SK-MEL-5 (cell line): Measurements from ENCODE around the gene STAT5B. TPM values are rescaled to one million over a fixed set of nuclear protein-coding genes. Genes with fewer than 3 reads are reported as not detected.
A peak's percentile ranks its signal among the peaks of the same experiment; 100 is the strongest.
"Not testable (repeated sequence)": the region's sequence is repeated elsewhere in the genome, so short reads cannot be mapped to it uniquely, and the experiment has no call there.

ENCODE experiments used
- DNase-seq: peaks from one replicate; pipeline ENCODE4 v3.0.0-alpha.2; 2016; ENCODE audit warnings: low read depth, low spot score
- in situ Hi-C: cut with HindIII; loops from 2 replicates; pipeline ENCODE4 v1.10.0; 2016; ENCODE audit warnings: low sequenced_read_pairs, high pct_unique_total_duplicates, low pct_unique_long_range_greater_than_20kb
- total RNA-seq: library from RNA; depleted of rRNA; stranded (reverse); fragments of >200 nt; shearing (Covaris generic); gene quantifications from 2 replicates; pipeline ENCODE4 v1.2.3, GENCODE V29; 2014

Gene STAT5B
- total RNA-seq, 1 experiment from 2014 or later: 33.4 TPM

GRCh38 chr17:42227849-42228700, 48.1 kb downstream of the STAT5B start:
- in situ Hi-C loops: no loop called here
- no peak for DNase-seq

GRCh38 chr17:42225646-42226045, 50.5 kb downstream of the STAT5B start:
- in situ Hi-C loops: no loop called here
- no peak for DNase-seq

GRCh38 chr17:42224651-42225050, 51.5 kb downstream of the STAT5B start:
- in situ Hi-C loops: no loop called here

GRCh38 chr17:42221886-42222745, 54.1 kb downstream of the STAT5B start:
- peak; percentile 77 for DNase-seq
- in situ Hi-C loops: no loop called here

More at GRCh38 chr17:42224651-42225050, 51.5 kb downstream of the STAT5B start:
- no peak for DNase-seq

- in situ Hi-C loops, DNase-seq: not testable (repeated sequence)
Observed at GRCh38 chr17:42219280-42219679, 56.9 kb downstream of the STAT5B start.

GRCh38 chr17:42214156-42214555, 62.0 kb downstream of the STAT5B start:
- no peak for DNase-seq
- in situ Hi-C loops: no loop called here

DNA sequence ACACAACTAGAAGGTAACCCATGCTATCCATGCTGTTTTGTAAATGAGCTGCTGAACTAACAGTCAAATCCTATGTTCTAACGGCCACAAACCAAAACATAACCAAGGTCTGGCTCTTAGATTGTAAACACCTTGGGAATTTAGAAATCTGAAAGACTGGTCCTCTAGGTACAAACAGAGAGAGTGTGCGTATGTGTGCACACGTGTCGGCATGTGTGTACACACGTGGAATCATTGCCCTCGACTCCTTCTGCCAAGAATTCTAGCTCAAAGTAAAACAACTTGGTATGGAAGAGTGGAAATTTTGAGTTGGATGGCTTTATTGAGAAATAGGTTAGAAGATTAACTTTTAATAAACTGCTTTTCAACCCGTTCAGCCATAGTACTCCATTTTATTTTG, 63.8 kb downstream of the STAT5B start:
- DNase-seq: no peak
- in situ Hi-C loops: no loop called here

DNA sequence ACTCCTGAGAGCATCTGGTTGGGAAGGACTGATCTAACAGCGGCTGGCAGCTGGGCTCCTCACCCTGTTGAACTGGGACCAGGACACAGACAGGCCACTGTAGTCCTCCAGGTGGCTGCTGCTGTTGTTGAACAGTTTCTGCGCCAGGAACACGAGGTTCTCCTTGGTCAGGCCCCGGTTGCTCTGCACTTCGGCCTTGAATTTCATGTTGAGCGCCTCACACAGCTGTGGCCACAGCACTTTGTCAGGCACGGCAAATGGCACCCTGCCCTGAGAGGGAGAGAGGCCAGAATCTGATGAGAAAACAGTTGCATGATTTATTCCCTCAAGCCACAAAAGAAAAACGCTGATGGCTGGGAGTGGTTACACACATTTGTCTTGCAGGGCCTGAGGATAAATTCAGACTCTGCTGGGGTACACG, 64.3 kb downstream of the STAT5B start:
- in situ Hi-C loops, DNase-seq: not testable (repeated sequence)

GRCh38 chr17:42210046-42210445, 66.1 kb downstream of the STAT5B start:
- DNase-seq: no peak
- in situ Hi-C loops: no loop called here

DNA sequence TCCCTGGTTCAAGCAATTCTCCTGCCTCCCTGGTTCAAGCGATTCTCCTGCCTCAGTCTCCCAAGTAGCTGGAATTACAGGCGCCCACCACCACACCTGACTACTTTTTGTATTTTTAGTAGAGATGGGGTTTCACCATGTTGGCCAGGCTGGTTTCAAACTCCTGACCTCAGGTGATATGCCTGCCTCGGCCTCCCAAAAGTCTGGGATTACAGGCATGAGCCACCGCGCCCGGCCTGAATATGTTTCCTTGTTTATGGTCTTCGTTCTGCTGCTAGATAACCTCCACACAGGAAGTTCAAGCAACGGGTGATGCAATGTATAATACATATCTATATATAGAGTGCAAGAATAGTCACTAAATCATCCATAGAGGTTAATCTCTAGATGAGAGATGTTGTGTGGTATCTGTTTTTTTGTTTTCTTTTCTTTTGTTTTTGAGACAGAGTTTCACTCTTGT, 70.0 kb downstream of the STAT5B start:
- DNase-seq, in situ Hi-C loops: not testable (repeated sequence)

DNA sequence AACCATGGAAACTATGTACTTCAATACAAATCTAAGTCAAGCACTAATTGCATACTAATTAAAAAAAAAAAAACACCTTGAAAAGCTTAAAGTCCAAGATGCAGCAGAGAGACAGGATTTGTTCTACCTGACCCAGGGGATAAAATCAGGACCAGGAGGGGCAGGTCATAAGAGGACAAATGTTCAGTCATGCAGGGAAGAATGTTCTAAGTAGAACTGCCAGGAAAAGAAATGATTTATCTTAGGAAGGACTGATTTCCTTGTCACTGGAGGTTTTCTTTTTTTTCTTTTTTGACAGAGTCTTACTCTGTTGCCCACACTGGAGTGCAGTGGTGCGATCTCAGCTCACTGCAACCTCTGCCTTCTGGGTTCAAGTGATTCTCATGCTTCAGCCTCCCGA, 72.8 kb downstream of the STAT5B start:
- DNase-seq: no peak
- in situ Hi-C loops: no loop called here

GRCh38 chr17:42202696-42203095, 73.5 kb downstream of the STAT5B start:
- DNase-seq: no peak
- in situ Hi-C loops: no loop called here

DNA sequence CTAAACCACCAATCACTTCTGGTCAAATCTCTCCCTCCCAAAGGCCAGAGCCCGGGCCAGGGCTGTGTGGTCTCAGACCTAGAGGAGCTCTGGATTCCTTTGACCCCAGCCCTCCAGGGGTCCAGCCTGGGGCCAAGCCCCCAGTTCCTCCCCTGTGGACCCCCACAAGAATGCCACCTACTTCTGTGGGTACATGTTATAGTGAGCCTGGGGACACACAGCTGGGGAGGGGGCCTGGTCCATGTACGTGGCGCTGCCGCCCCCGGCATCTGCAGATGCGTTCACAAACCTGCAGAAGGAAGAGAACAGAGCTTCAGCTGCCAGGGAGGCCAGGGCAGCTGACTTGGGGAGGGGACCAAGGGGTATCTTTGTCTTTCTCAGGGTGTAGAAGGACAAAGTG, 74.0 kb downstream of the STAT5B start:
- in situ Hi-C loops: no loop called here
- DNase-seq: no peak

- no peak for DNase-seq
- in situ Hi-C loops: no loop called here
Observed at GRCh38 chr17:42201458-42201772, 74.8 kb downstream of the STAT5B start.

GRCh38 chr17:42200706-42201457, 75.3 kb downstream of the STAT5B start:
- in situ Hi-C loops: no loop called here
- no peak for DNase-seq

DNA sequence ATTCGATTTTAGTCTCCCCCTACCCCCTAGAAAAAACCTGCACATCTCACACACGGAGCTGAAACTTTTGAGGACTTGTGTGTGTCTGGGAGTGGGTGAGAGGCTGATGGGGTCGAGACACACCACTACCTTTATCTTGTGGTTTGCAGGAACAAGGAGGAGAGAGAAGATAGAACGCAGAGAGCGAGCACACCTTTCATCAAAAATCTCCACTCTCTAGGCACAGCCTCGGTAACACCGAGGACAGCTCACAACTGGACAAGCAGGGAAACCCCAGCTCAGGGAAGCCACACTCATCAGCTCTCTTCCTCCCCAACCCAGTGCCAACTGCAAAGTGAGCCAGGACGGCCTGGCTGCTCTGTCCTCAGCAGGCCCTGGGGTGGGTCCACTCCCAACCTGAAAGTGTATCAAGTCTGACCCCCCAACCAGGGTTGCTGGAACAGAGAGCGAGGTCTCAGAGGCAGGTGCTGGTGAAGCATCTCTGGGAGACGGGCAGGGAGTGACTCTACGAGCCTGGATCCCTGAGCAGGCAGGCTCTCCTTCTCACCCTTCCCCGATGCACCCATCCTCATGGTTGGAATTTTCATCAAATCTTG, 76.7 kb downstream of the STAT5B start:
- in situ Hi-C loops: no loop called here
- no peak for DNase-seq

DNA sequence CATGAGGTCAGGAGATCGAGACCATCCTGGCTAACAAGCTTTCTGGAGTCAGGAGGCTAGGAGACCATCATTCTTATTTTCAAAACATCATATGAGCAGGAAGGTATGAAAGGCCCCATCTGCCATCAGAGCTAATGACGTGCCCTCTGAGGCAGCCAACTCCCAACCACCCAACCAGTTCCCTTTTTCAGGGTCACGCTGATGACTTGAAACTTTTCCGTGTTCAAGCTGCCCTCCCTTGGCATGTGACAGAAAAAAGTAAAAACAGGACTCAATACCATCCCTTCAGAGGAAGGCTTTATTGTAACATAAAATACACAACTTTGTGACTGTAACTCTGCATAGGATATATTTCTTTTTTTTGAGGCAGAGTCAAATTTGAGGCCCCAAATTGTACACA, 77.3 kb downstream of the STAT5B start:
- in situ Hi-C loops: no loop called here
- DNase-seq: no peak
